HG02798 (cell line): ENCODE measurements around the gene TUBGCP3.

Source experiments
- ATAC-seq: cut with Tn5 transposase; IDR thresholded peaks from one replicate; pipeline ENCODE4 v1.9.1; 2021; ENCODE audit warnings: mild to moderate bottlenecking; ENCODE audit not compliant: unreplicated experiment, poor library complexity

The TUBGCP3 gene

GRCh38 chr13:112618501-112618900 lies 30.5 kb upstream of the TUBGCP3 start:
- no peak for ATAC-seq

GRCh38 chr13:112617754-112618375 lies 29.9 kb upstream of the TUBGCP3 start:
- ATAC-seq = no peak

GRCh38 chr13:112616586-112617362 lies 28.8 kb upstream of the TUBGCP3 start:
- peak; percentile 68 for ATAC-seq

GRCh38 chr13:112615391-112615790 lies 27.4 kb upstream of the TUBGCP3 start:
- ATAC-seq = no peak

GRCh38 chr13:112614835-112615234 lies 26.9 kb upstream of the TUBGCP3 start:
- ATAC-seq = no peak

- ATAC-seq = no peak
These were observed 20.3 kb upstream of the TUBGCP3 start for GRCh38 chr13:112608212-112608611.

- ATAC-seq = peak; percentile 100
These were observed 18.4 kb upstream of the TUBGCP3 start for GRCh38 chr13:112606109-112607001.

- ATAC-seq = no peak
These were observed 17.6 kb upstream of the TUBGCP3 start for GRCh38 chr13:112605531-112605990.

- no peak for ATAC-seq
These were observed 15.8 kb upstream of the TUBGCP3 start for GRCh38 chr13:112603641-112604225.

GRCh38 chr13:112602189-112602588 lies 14.2 kb upstream of the TUBGCP3 start:
- no peak for ATAC-seq

- no peak for ATAC-seq
These were observed 13.4 kb upstream of the TUBGCP3 start for GRCh38 chr13:112601371-112601770.

GRCh38 chr13:112596235-112596634 lies 8.3 kb upstream of the TUBGCP3 start:
- ATAC-seq = no peak

- ATAC-seq = no peak
These were observed 4.7 kb upstream of the TUBGCP3 start for GRCh38 chr13:112592647-112593046.

- ATAC-seq = no peak
These were observed 4.2 kb upstream of the TUBGCP3 start for GRCh38 chr13:112592181-112592580.

- ATAC-seq = no peak
These were observed 741 bp upstream of the TUBGCP3 start for GRCh38 chr13:112588490-112589297.

GRCh38 chr13:112587212-112587763 lies 665 bp downstream of the TUBGCP3 start:
- peak; percentile 58 for ATAC-seq

- ATAC-seq = no peak
These were observed 1.5 kb downstream of the TUBGCP3 start for GRCh38 chr13:112586334-112586960.

- no peak for ATAC-seq
These were observed 4.2 kb downstream of the TUBGCP3 start for GRCh38 chr13:112583592-112584277.
